ENCODE data around the gene LRRC8D.

- TF ChIP-seq, protein P1, sequence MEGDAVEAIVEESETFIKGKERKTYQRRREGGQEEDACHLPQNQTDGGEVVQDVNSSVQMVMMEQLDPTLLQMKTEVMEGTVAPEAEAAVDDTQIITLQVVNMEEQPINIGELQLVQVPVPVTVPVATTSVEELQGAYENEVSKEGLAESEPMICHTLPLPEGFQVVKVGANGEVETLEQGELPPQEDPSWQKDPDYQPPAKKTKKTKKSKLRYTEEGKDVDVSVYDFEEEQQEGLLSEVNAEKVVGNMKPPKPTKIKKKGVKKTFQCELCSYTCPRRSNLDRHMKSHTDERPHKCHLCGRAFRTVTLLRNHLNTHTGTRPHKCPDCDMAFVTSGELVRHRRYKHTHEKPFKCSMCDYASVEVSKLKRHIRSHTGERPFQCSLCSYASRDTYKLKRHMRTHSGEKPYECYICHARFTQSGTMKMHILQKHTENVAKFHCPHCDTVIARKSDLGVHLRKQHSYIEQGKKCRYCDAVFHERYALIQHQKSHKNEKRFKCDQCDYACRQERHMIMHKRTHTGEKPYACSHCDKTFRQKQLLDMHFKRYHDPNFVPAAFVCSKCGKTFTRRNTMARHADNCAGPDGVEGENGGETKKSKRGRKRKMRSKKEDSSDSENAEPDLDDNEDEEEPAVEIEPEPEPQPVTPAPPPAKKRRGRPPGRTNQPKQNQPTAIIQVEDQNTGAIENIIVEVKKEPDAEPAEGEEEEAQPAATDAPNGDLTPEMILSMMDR (conservative IDR thresholded peaks at IDR 0.05): no peak
- TF ChIP-seq ZFX (IDR thresholded peaks at IDR 0.05): no peak
Observed at GRCh38 chr1:89941110-89941766, 120.4 kb downstream of the LRRC8D start.
